Fibroblast of the aortic adventitia (primary cell): ENCODE results near the gene CIAO1. TPM values are rescaled to one million over a fixed set of nuclear protein-coding genes. Genes with fewer than 3 reads are reported as not detected.
A peak's percentile ranks its signal among the peaks of the same experiment; 100 is the strongest.

Experiments
- DNase-seq: peaks from one replicate; pipeline ENCODE4 v3.0.0-alpha.2; 2010; ENCODE audit warnings: low read depth
- H3K4me3 ChIP-seq: 2 replicates; pipeline ENCODE4 v1.5.1; 2011; ENCODE audit warnings: low read depth, mild to moderate bottlenecking, control low read depth, low read length, moderate library complexity
- CTCF ChIP-seq: IDR thresholded peaks from 2 replicates; pipeline ENCODE4 v1.5.1; 2011; ENCODE audit warnings: mild to moderate bottlenecking, low read length, control low read depth, inconsistent platforms; ENCODE audit not compliant: insufficient read depth
- total RNA-seq: library from RNA; depleted of rRNA; stranded (reverse); fragments of >200 nt; gene quantifications from 2 replicates; pipeline ENCODE4 v1.2.3, GENCODE V29; 2012; ENCODE audit warnings: low replicate concordance

The CIAO1 gene
- total RNA-seq, 1 donor: 71.8 TPM

- no peak overlapping the region for H3K4me3 ChIP-seq
- no peak for TF ChIP-seq CTCF
- DNase-seq: no peak
Observed at GRCh38 chr2:96248624-96249023, 17.4 kb upstream of the CIAO1 start.

- DNase-seq: peak; percentile 67
- TF ChIP-seq CTCF: no peak
Observed at GRCh38 chr2:96249654-96250053, 16.4 kb upstream of the CIAO1 start.

GRCh38 chr2:96250188-96250587 lies 15.8 kb upstream of the CIAO1 start:
- TF ChIP-seq CTCF: no peak
- H3K4me3 ChIP-seq: no peak overlapping the region
- no peak for DNase-seq

More at GRCh38 chr2:96249654-96250053, 16.4 kb upstream of the CIAO1 start:
- no peak overlapping the region for H3K4me3 ChIP-seq

DNA sequence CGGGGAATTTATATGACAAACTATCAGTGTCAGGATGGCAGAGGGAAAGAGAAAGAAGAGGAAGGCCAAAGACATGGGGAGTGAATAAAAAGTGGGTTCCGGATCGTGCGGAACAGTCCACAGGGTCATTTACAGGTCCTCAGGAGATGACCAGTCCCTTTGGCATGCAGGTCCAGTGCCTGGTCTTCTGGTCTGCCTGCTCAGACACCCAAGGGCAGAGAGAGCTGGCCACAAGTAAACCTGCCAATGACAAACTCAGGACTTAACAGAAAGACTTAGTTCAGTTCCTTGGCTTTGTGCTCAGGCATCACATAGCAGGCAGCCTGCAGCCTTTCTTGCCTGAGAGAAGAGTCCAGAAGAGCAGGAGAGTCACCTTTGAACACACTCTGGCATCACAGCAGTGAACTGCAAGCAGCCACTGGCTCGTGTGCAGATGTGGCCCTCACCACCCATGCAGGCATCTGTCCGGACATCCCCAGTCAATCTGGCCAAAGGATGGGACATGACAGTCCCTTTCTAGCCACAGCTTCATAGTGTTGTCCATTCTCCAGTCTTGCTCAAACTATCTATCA lies 14.2 kb upstream of the CIAO1 start:
- peak; percentile 90 for DNase-seq
- H3K4me3 ChIP-seq: no peak overlapping the region
- TF ChIP-seq CTCF: no peak

GRCh38 chr2:96252526-96252925 lies 13.5 kb upstream of the CIAO1 start:
- no peak for DNase-seq
- H3K4me3 ChIP-seq: no peak overlapping the region
- no peak for TF ChIP-seq CTCF

- DNase-seq: no peak
- no peak overlapping the region for H3K4me3 ChIP-seq
- no peak for TF ChIP-seq CTCF
Observed at GRCh38 chr2:96253006-96253405, 13.0 kb upstream of the CIAO1 start.

- no peak for DNase-seq
- no peak overlapping the region for H3K4me3 ChIP-seq
- TF ChIP-seq CTCF: no peak
Observed at GRCh38 chr2:96254571-96254970, 11.5 kb upstream of the CIAO1 start.
